Peyer's patch (tissue), 4 donors: ENCODE results near the gene C9.
"Not testable (repeated sequence)": the region's sequence is repeated elsewhere in the genome, so short reads cannot be mapped to it uniquely, and the experiment has no call there.

ENCODE experiments used
- POLR2A ChIP-seq, 2 donors: fragments of 450-650 bp; IDR thresholded peaks; one replicate each; pipeline ENCODE4 v1.5.1; 2017; ENCODE audit warnings: antibody characterized with exemption in 2 of 2, mild to moderate bottlenecking in 2 of 2, moderate library complexity in 2 of 2
- TF ChIP-seq, protein P1 (sequence below), 6 experiments: fragments of 450-650 bp in 4 of 6; fragments of 200-600 bp in 2 of 6; sonication (generic) in 1 of 6; IDR thresholded peaks; one replicate each; pipeline ENCODE4 v1.5.1; 2017 to 2019; ENCODE audit warnings: antibody characterized with exemption in 6 of 6, mild to moderate bottlenecking in 3 of 6, moderate library complexity in 1 of 6

- TF ChIP-seq, protein P1, sequence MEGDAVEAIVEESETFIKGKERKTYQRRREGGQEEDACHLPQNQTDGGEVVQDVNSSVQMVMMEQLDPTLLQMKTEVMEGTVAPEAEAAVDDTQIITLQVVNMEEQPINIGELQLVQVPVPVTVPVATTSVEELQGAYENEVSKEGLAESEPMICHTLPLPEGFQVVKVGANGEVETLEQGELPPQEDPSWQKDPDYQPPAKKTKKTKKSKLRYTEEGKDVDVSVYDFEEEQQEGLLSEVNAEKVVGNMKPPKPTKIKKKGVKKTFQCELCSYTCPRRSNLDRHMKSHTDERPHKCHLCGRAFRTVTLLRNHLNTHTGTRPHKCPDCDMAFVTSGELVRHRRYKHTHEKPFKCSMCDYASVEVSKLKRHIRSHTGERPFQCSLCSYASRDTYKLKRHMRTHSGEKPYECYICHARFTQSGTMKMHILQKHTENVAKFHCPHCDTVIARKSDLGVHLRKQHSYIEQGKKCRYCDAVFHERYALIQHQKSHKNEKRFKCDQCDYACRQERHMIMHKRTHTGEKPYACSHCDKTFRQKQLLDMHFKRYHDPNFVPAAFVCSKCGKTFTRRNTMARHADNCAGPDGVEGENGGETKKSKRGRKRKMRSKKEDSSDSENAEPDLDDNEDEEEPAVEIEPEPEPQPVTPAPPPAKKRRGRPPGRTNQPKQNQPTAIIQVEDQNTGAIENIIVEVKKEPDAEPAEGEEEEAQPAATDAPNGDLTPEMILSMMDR (IDR thresholded peaks at IDR 0.05): not testable (repeated sequence)
- not testable (repeated sequence) for TF ChIP-seq POLR2A (IDR thresholded peaks at IDR 0.05)
These were observed 39.5 kb upstream of the C9 start for GRCh38 chr5:39403761-39404160.
